ENCODE measurements around the gene ZNF782. TPM values are rescaled to one million over a fixed set of nuclear protein-coding genes. Genes with fewer than 3 reads are reported as not detected.
A peak's percentile ranks its signal among the peaks of the same experiment; 100 is the strongest.
"Not testable (repeated sequence)": the region's sequence is repeated elsewhere in the genome, so short reads cannot be mapped to it uniquely, and the experiment has no call there.

The ZNF782 gene
- 9.8 TPM for polyA plus RNA-seq (ENCODE audit: insufficient read length)
- long read RNA-seq, donor 1 = 0 reads
- long read RNA-seq, donor 2, full-length matches to known transcripts = 3 of 3 reads
- long read RNA-seq, donor 2, partial matches to known transcripts = 0 of 3 reads
- long read RNA-seq, donor 2, other reads (novel, unspliced or antisense) = 0 of 3 reads
- long read RNA-seq, donor 3 = 0 reads
- long read RNA-seq, donor 4 = 0 reads
- long read RNA-seq, donor 5, partial matches to known transcripts = 0 of 3 reads
- long read RNA-seq, donor 5, other reads (novel, unspliced or antisense) = 0 of 3 reads
- long read RNA-seq, donor 6 = 0 reads
- long read RNA-seq, donor 7, partial matches to known transcripts = 0 of 1 reads
- long read RNA-seq, donor 7, other reads (novel, unspliced or antisense) = 0 of 1 reads
- long read RNA-seq, donor 8 = 0 reads

DNA sequence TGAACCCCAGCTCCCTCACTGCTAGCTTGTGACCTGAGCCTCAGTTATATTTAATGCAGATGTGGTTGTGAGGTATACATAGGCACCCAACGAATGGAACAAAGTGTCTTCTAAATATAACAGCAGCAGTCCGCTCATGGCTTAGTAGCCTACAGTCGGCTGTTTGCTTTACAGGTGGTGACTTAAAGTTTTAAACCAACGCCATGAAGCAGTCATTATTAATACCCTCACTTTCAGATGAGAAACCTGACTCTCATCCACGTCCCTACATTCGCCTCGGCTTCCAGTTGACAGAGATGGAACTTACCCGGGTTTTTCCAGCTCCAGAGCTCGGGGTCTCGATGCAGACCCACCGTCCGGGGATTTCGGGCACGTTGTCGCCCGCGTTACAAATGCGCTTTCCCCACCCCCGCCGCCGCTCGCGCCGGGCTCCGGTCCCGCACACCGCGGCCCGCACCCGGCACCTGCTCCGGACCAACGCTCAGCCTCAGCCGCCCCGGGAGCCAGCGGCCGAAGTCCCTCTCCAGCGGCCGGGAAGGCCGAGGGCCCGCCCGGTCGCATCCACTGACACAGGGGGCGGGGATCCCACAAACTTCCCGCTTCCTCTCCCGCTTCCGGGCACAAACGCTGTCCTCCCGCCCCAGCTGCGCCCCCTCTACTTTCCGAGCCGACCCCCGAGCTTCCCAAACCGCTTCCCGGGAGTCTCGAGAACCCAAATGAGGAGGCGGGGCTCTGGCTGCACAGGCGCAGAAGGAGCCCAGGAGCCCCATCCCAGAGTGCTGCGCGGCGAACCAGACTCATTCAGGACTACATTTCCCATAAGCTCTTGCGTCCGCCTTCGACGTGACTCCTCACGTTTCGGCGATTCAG is at the start of gene ZNF782:
Gene ZNF782 (minus strand): TSS at position 734 of the 870 bp plus-strand sequence. CDS start 2,553 bp downstream, outside the sequence.
- DNase-seq = peak; percentile 97

- not testable (repeated sequence) for DNase-seq
Observed at GRCh38 chr9:96900010-96900409, 45.7 kb upstream of the ZNF782 start.

DNA sequence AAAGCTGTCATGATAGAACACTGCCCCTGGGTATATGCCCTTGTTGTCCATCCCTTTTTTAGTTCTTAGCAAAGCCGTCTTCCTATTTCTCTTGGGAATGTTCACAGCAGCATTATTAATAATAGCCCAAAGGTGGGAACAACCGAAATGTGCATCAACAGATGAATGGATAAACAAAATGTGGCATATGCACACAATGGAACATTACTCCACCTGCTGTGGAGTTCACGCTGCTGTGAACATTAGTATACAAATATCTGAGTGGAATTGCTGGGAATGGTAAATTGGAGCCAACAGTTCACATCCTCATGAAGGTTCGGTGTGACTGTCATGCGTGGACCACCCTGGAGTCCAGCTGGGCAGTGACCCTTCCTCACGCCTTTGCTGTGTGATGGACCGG is 37.8 kb upstream of the ZNF782 start:
- DNase-seq = no peak

DNA sequence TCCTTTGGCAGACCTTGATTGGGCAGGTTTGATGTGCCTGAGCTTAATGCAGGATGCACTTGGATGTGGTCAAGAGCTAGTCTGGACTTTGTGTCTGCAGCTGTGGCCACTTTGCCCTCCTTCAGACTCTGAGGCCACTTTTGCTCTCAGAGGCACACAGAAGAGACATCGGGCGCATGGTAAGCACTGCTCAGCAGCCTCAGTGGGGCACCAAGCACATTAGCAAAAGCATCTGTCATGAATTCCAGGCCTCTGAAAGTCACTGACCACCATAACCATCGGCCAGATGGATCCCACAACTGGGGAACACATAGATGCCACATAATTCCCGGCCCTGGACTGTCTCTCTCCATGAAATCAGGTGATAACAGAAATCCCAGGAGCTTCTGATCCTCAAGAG is 34.3 kb upstream of the ZNF782 start:
- DNase-seq = no peak

DNA sequence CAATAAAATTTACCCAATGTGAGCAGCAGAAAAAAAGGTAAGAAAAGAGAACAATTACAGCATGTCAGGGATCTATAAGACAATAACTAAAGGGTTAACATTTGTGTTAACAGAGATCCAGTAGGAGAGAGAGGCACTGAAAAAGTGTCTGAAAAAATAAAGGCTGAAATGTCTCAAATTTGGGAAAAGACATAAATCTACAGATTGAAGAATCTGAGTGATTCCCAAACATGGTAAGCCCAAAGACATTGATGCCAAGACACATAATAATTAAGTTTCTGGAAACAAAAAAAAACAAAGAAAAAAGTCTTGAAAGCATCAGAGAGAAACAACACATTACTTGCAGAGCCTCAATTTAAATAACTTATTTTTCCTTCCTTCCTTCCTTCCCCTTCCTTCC is 31.1 kb upstream of the ZNF782 start:
- no peak for DNase-seq

- no peak for DNase-seq
Observed at GRCh38 chr9:96884443-96884842, 30.1 kb upstream of the ZNF782 start.

- no peak for DNase-seq
Observed at GRCh38 chr9:96883922-96884321, 29.6 kb upstream of the ZNF782 start.

DNA sequence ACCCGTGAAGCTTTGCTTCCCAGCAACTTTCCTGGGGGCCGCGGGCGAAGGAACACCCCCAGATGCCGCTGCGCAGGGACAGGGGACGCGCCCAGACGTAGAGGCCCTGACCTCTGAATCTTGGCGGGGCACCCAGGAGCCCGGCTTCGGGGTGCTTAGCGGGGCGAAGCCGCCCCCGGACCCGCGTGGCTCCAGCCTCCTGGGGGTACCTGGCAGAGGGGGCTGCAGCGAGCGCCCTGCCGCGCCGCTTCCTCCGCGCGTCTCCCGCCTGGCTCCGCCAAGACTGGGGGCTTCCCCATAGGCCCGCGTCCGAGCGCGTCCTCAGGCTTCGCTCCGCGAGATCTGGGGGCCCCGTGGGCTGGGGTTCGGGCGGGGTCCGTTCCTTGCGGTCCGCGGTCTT is 23.0 kb upstream of the ZNF782 start:
- no peak for DNase-seq

DNA sequence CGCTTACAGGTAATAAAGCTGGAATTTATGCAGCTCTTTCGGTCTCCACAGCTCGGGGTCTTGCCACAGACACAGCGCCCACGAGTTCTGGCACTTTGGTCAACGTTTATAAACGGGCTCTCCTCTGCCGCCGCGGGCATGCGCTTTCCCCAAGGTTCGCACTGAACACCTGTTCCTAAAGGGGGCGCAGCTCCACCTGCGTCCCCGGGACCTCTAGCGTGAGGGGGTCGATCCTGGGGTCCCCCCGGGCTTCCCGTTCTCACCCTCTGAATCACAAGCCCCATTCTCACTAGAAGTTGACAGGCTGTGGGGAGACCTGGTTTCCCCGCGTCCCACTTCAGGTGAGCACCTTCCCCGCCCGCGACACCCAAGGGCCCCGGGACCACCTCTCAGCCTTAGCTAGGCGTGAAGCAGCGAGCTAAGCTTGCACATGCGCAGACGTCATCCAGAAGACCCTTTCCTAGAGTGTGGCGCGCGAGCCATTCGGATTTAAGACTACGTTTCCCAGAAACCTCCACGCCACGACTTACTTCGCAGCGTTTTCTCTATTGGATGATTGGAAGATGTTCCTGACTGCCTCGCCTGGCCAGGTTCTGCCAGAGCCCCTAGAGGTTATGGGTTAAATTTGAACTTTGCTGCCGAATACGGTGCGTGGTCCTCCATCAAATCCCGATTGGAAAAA is 21.3 kb upstream of the ZNF782 start:
- DNase-seq = peak; percentile 86

GRCh38 chr9:96874947-96875460 is 20.7 kb upstream of the ZNF782 start:
- no peak for DNase-seq

DNA sequence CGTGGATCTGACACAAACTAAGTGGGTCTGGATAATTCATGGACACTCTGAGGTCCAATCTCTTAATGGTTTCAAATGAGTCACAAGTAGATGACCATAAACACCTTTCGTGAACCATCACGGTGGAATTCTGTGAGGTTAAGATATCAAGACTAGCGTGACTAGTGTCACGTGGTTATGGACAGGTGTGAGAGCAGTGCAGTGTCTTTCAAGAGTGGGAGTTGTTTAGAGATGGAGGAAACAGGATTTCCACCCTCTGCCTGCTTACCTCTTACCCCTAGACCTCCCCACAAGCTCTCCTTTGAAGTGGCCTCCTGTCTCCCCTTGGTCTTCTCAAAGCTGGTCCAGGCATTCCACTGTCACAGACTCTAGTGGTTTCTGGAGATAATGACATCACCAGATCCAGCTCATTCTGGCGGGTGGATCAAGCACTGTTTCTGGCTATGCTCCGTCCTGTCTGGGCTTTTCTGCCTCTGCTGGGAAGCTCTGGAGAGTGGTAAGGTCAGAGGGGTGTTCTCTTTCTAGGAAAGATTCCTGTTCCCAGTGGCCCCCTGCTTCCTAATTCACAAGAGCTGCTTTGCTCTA is 20.0 kb upstream of the ZNF782 start:
- no peak for DNase-seq

- DNase-seq = no peak
Observed at GRCh38 chr9:96871176-96871575, 16.9 kb upstream of the ZNF782 start.

DNA sequence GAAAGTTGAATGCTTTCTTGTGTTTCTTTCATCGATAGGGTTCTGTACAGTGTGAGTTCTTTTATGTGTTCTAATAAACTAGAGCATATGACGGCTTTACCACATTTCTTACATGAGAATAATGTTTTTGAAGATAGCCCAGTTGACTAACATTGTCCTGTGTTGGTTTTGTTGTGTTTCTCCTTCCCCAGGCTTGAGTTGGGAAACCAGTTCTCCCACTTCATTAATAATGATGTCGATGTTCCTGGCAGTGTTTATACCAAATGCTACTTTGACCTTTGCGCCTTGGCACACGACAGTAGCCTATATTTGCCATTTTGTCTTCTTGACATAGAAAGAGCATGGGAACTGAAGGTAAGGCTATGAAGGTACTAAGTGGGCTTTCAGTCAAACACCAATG is 14.4 kb upstream of the ZNF782 start:
- DNase-seq = no peak

DNA sequence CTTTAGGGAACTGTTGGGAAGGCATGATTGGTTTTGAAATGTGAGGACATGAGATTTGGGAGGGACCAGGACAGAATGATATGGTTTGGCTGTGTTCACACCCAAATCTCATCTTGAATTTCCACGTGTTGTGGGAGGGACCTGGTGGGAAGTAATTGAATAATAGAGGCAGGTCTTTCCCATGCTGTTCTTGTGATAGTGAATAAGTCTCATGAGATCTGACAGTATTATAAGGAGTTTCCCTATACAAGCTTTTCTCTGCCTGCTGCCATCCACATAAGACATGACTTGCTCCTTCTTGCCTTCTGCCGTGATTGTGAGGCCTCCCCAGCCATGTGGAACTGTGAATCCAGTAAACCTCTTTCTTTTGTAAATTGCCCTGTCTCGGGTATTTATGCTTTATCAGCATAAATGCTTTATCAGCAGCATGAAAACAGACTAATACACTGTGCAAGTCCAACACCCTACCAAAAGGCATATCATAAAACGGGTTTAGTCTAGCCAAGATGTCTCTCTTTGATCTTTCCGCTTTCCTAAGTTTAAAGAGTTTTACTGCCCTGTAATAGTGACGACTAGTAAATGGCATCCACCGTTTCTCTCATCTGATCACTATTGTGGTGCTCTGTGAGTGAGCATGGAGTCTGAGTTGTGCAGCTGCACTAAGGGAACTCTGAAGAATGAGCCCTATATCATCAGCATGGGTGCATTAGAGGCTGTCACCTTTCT is 12.9 kb upstream of the ZNF782 start:
- DNase-seq = no peak

DNA sequence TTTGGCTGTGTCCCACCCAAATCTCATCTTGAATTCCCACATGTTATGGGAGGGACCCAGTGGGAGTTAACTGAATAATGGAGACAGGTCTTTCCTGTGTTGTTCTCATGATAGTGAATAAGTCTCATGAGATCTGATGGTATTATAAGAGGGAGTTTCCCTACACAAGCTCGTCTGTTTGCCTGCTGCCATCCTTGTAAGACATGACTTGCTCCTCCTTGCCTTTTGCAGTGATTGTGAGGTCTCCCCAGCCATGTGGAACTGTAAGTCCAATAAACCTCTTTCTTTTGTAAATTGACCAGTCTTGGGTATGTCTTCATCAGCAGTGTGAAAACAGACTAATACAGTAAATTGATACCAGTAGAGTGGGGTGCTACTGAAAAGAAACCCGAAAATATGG is 10.9 kb upstream of the ZNF782 start:
- not testable (repeated sequence) for DNase-seq

- DNase-seq = no peak
Observed at GRCh38 chr9:96859461-96860198, 5.3 kb upstream of the ZNF782 start.

- no peak for DNase-seq
Observed at GRCh38 chr9:96858670-96859069, 4.4 kb upstream of the ZNF782 start.

DNA sequence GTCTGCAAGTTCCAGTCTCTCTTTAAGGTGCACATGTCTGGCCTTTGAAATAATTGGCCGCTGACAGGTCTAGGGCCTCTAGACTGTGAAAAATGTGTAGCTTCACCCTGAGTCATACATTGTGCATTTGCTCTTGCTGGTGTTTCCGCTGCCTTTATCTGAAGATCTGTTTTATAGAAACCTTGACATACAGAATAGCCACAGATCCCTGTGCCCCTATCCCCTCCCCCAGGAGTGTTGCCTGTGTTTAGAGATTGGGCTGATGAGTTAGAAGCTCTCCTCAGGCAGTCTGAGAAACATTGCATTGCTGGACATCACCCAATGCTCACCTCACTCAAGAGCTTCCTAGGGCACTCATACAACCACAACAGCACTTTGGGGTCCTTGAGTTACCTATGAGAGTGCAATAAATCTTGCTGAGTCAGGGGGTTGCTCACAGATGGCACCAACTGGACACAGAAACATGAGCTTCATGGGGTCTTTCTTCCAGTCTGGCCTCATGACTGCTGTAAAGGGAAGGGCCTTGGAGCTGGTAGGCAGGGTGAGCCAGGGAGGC is 3.8 kb upstream of the ZNF782 start:
- DNase-seq = no peak

DNA sequence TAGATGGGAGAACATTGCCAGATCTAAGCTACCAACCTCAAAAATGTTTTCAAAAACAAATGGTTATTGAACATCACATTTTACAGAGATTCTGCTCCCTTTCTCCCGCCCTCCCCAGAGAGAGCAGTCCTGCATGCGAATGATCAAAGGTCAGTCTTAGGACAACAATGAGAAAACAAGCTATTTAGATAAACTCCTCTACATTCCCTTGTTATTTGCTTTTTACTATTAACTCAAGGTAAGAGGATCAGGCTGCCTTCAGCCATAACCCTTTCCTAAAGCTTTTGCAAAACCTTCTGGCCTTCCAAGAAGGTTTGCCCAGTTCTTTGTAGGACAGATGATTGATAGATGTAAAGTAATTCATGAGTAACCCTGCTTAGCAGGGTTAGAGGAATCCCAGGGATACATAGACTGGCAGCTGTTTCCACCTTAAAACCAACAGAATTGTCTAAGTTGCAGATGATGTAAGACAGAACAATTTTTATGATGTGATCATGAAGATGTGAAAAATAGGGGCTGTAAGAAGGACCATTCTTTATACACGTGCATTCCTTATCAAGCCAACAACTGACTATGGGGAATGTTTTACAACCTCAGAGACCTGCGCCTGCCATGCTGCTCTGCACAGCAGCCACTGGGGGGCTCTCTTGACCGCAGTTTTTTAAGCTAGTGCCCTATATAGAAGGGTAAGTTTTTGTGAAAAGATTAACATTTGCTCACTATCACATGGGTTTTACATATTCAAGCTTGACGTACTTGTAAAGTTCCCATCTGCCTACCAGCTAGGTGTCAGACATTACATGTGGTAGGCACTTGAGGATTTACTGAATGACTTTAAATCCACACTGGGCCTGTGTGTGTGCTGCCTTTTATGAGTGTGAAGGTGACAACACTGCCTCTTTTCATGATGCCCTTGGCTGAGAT is 2.3 kb upstream of the ZNF782 start:
- peak; percentile 65 for DNase-seq
